Measurements from ENCODE around the gene PWP2. TPM values are rescaled to one million over a fixed set of nuclear protein-coding genes. Genes with fewer than 3 reads are reported as not detected.
"Not testable (repeated sequence)": the region's sequence is repeated elsewhere in the genome, so short reads cannot be mapped to it uniquely, and the experiment has no call there.

PWP2 gene
- total RNA-seq, 1 donor from 2014 or later: 2.5 TPM

DNA sequence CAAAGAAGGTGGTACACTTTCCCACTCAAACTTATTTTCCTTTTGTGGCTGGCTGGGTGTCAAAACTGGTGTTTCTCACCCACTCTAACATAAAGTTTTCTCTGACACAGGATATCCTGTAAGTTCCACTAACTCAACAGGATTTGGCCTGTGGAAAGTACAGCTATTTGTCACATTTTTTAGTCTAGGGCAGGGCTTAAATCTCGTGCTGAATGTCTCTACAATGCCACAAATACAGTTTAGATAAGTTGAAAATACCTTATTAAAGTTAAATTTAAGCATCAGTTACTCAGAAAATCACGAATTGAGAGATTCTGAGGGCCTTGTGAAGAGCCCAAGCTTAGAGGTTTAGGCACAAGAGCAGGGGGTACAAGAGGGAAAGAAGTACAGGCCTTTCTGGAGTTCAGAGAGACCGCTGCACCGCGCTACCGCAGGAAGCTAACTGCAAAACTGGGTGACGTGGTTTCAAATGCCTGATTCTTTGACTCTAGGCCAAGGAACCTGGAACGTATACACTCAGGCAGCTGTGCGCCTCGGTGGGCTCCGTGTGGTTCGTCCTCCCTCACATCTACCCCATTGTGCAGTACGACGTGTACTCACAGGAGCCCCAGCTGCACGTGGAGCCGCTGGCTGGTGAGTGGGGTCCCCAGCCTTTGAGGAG, 23.4 kb upstream of the PWP2 start:
- no peak for ATAC-seq

DNA sequence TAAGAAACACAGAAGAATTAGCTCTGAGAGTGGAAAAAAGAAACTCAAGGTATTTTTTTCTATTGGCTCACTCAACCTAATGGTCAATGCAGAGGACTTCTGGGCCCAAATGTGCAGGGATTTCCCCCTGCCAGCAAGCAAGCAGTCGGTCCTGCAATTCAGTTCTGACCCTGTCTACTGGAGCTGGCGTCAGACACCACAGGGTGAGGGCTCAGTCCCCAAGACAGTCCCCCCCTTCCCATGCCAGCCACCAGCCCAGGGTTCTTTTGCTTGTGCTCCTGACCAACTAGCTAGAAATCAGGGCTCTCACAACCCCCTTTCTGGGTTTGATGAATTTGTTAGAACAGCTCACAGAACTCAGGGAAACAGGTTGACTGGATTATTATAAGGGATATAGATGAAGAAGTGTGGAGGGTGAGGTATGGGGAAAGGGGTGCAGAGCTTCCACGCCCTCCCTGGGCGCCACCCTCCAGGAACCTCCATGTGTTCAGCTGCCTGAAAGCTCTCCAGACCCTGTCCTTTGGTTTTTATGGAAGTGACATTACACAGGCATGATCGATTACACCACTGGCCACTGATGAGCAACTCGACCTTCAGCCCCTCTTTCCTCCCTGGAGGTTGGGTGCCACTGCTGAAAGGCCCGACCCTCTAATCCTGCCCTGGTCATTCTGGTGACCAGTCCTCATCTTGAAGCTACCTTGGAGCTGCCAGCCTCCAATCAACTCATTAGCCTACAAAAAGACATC, 22.5 kb upstream of the PWP2 start:
- ATAC-seq: no peak

DNA sequence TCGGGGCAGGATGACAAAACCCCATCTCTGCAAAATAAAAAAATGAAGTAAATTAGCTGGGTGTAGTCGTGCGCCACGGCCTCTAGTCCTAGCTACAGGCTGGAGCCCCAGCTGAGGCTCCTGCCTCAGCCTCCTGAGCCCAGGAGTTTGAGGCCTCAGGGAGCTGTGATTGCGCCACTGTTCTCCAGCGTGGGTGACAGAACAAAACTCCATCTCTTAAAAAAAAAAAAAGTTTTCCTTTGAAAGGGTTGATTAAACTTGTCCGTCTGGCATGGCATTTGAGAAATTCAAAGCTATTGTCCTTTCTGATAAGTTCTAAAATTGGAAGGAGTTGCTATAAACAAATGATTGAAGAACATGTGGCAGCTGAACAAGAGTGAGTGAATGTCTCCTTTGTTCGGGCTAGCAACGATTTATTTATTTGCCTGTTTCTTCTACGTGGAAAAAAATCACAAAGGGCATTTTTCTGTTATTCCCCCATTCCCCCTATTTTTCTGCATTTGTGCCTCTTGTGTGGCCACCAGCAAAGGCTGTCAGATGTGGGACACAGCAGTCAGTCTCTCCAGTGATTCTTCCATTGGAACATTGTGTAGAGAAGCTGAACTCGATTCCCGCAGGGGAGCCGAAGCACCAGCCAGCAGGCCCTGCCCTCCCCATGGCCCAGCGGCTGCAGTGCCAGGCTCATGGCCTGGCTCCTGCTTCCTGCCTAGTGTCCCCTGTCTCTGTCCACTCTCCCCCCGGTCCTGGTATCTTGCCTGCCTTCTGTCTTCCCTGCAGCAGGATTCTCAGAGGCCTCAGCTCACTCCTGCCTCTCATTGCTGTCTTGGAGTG, 21.5 kb upstream of the PWP2 start:
- ATAC-seq: no peak

DNA sequence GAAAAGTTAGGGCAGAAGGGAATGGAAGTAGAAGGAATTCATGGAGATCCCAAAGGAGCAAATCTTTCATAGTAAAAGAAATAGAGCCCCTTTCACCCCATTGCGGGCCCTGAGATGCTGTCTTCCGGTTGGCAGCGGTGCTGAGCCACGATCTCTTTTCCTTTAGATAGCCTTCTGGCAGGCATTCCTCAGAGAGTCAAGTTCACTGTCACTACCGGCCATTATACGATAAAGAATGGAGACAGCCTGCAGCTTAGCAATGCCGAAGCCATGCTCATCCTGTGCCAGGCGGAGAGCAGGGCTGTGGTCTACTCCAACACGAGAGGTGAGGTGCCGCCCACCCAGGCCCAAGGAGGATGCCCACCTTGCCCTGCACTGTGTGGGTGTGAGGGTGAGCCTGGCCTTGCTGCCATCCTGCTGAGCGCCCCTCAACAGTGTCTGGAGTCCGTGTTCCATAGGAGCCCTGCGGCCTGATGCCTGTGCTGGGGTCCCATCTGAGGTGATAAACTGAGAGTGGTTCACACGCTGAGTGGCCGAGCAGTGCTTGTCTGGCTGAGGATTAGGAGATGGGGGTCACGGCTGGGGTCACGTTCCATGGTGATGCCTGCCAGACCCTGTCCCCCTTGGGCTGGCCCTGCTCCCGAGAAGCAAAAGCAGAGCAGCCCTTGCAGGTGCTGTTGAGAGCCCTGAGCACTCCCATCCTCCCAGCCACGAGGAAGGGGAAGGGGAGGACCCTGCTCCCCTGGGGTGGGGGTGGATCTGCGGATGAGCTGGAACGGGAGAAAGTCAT, 20.4 kb upstream of the PWP2 start:
- peak; percentile 14 for ATAC-seq

DNA sequence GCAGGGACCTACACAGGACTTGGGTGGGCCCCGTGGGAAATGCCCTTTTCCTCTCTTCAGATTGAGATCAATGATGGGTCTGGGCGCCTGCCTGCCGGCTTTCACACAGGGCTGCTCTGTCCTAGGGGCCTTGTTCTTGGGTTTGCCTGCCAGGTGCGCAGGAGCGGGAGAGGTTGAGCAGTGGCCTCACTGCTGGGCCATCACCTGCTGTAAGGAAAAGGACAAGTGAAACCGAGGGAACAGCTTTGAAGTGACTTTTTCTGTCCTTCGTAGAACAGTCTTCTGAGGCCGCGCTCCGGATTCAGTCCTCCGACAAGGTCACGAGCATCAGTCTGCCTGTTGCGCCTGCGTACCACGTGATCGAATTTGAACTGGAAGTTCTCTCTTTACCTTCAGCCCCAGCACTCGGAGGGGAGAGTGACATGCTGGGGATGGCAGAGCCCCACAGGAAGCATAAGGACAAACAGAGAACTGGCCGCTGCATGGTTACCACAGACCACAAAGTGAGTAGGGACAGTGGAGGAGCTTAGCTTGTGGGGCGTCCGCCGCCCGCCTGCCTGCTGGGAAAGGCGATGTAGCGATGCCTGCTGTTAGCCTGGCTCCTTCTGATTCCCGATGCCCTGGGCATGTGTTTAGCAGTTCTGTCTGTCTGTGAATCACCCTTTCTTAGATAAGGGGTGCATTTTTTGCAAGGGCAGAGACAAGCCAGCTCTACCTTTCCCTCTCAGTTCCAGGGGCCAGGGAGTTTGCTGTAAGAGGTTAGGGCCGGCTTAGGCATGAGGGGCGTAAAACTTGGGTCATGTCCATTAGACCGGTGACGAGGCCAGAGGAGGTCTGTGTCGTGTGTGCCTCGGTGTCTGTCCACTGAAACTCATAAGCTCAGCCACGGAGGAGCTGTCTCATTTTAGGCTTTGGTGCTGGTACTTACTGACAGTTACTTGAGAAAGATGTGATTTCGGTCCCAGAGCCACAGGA, 19.5 kb upstream of the PWP2 start:
- ATAC-seq: no peak

DNA sequence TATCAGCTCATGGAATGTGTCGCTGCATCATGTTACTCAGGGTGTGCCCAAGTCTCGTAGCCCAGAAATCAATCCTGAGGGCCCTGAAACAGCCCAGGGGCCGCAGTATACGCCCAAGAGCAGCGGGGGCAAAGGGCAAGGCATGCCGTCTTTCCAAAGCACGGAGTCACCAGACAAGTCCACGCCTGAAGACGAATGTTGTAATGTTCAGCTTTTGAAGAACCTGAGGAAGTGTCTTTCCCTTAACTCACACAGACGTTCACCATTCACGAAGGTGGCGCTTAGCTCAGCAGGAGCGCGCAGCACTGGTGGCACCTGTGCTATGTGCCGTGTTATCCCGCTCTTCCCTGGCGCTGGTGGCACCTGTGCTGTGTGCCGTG, 18.8 kb upstream of the PWP2 start:
- ATAC-seq: no peak

DNA sequence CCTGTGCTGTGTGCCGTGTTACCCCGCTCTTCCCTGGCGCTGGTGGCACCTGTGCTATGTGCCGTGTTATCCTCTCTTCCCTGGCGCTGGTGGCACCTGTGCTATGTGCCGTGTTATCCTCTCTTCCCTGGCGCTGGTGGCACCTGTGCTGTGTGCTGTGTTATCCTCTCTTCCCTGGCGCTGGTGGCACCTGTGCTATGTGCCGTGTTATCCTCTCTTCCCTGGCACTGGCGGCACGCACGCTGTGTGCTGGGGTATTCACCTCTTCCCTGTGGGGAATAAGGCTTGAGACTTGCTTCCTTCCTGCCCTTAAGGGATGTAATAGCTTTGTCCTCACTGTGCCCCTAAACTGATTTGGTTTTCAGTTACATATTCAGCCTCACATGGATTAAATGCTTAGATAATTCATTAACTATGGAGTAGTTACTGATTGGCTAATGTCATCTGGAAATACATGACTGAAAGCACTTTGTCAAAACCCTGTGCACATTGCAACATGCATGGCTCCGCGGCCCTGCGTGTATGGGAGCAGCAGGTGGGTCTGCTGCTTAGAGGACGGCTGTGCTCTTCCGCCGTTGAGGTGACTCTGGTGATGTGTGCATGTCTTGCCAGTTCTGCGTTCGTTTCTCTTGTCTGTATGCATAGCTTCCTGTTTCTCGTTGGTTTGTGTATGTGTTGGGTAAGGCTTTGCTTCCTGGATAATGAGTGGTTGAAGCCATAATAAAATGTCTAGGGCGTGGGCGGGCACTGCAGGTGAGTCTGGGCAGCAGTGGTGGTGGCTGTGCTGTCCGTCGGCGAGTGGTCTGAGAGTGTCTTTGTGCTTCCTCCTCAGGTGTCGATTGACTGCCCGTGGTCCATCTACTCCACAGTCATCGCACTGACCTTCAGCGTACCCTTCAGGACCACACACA, 17.9 kb upstream of the PWP2 start:
- peak; percentile 10 for ATAC-seq

DNA sequence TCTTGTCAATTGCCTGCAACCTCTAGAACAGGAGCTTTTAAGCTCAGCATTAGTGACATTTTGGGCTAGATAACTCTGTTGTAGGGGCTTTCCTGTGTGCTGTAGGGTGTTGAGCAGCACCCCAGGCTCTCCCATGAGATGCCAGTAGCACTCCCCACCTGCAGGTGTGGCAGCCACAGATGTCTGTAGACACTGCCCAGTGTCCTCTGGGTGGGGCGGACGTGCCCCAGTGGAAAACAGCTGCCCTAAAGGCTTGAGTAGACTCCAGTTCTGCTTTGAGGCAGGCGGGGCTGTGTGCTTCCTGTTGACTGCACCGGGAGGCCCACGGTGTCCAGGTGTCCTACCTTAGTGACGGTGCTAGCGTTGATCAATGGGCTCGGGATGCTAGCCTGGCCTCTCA, 16.9 kb upstream of the PWP2 start:
- ATAC-seq: peak; percentile 47

DNA sequence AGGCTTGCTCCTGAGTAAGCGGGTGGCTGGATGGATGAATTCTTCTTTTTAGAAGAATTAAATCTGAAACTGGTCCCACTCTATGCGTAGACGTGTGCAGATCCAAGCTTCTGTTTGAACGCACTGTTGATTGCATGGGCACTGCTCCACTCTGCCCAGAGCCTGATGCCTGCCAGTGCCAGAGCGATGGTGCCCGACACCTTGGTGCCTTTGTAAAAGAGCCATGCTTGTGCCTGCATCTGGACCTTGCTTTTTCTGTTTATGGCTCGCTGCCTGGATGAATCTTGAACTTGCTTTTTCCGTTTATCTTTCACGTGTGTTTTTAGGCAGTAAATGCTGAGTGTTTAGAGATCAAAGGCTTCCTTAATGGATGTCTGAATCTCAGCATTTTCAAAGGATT, 15.0 kb upstream of the PWP2 start:
- ATAC-seq: no peak

DNA sequence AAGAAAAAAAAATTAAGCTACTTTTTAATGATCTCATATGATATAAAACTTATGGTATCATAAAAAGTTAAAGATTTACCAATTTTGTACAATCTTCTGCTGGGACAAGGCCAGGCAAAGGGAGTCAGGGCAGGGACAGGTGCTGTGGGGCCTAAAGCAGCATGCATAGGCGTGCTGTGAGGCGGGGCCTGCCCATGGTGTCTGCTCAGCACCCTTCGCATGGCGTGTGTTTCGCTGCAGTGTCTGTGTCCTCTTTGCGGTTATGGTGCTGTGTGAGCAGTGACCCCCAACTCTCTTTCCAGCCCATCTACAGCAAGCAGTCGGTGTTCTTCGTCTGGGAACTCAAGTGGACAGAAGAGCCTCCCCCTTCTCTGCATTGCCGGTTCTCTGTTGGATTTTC, 13.4 kb upstream of the PWP2 start:
- no peak for ATAC-seq

DNA sequence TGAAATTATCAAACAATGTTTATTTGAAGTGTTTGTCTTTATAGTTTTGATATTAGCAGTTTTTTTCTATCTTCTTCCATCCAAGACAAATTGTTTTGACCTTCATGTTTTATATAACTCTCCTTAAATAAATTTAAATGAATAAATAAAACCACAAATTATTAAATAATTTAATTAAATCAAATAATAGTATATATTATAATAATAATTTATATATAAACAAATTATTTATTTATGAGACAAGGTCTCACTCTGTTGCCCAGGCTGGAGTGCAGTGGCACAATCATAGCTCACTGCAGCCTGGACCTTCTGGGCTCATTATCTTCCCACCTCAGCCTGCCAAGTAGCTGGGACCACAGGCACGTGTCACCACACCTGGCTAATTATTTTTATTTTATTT, 12.4 kb upstream of the PWP2 start:
- no peak for ATAC-seq

DNA sequence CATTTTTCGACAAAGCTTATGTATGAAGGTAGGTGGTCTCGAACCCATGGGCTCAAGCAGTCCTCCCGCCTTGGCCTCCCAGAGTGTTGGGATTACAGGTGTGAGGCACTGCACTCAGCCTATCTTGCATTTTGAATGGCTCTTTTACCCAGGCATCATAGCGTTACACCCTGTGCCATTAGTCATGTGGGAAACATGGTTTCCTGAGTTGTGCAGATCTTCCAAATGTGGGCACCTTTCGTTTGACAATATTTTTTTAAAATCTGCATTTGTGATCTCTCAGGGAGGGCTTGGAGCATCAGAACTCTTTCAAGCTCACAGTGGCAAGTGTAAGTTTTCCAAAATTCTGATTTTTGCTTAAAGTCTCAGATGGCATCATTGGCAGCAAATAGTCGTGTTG, 8.7 kb upstream of the PWP2 start:
- not testable (repeated sequence) for ATAC-seq

DNA sequence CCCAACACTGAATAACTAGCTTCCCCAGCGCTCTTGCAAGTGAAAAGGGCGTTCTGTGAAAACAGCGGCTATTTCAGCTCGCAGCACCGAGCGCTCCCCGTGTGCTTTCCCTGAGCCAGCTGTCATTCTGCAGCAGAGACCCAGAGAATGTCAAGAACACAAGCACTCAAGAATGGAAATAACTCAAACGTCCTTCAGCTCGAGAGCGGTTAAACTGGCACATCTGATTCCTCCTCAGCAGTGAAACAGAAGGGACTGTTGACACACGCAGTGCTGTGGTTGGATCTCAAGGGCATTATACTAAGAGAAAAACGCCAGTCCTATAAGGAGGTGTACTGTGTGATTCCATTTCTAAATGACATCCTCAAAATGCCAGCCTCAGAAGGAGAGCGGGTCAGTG, 8.2 kb upstream of the PWP2 start:
- ATAC-seq: not testable (repeated sequence)

DNA sequence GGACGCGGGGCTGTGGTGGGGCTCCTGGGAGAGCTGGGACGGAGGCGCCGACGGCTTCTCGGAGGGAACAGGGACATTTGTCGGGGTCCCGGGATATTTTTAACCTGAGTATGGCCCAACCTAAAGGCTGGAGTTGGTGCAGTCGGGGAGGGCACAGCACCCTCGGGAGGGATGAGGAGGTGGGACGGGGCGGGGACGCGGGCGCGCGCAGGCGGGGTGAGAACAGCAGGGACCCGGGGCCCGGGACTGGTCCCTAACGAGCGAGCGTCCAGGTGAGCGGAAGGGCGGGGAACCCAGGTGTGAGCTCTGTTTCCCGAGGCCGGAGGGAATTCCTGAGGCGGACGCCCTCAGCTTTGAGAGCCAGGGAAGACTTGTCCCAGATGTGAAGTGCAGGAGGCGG, 390 bp downstream of the PWP2 start:
- ATAC-seq: peak; percentile 74

DNA sequence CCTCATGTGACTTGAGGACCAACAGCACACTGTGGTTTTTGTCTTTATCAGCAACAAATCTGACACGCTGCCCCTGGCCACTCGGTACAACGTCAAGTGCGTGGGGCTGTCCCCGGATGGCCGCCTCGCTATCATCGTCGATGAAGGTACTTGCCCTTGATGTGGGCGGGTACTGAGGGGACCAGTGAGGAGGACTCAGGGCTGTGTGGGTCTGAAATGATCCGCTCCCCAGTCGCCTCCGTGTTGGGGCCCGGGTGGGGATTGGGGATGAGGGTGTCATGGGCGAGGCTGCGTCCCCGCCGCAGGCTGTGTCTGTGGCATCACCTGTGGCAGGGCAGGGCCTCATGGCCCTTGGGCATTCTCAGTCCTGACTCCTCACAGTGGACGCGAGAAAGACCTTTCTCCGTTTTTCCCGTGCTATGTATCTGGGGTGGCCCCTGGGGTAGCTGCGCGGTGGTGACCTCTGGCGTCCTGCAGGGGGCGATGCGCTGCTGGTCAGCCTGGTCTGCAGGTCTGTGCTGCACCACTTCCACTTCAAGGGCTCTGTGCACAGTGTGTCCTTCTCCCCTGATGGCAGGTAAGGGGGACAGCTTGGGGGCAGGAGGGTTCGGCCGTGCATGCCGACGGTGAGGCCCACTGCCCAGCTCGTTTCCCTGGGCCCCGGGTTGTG, 6.6 kb downstream of the PWP2 start:
- ATAC-seq: not testable (repeated sequence)

DNA sequence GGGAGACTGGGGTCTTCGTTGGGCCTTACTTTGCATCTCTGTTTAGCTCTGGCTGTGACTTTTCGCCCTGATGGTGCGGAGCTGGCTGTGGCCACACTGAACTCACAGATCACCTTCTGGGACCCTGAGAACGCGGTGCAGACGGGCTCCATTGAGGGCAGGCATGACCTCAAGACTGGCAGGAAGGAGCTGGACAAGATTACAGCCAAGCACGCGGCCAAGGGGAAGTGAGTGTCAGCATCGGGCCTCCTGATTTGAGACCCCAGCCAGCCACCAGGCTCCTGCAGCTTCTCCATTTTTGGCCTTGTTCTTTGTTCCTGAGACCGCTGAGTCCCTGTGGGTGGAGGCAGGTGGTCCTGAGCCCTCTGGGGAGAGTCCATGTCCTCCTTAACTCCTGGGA, 14.9 kb downstream of the PWP2 start:
- not testable (repeated sequence) for ATAC-seq

DNA sequence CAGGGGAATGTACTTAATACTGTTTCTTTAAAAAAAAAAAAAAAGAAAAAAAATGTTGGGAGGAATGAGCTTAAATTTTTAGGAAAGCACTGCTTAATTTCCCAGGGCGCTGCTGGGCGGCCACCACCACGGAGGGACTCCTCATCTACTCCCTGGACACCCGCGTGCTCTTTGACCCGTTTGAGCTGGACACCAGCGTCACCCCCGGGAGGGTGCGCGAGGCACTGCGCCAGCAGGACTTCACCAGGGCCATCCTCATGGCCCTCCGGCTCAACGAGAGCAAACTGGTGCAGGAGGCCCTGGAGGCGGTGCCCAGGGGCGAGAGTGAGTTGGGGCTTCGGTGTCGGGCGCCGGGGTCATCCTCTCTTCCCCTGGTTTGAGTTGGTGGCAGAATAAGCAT, 20.6 kb downstream of the PWP2 start:
- ATAC-seq: not testable (repeated sequence)

DNA sequence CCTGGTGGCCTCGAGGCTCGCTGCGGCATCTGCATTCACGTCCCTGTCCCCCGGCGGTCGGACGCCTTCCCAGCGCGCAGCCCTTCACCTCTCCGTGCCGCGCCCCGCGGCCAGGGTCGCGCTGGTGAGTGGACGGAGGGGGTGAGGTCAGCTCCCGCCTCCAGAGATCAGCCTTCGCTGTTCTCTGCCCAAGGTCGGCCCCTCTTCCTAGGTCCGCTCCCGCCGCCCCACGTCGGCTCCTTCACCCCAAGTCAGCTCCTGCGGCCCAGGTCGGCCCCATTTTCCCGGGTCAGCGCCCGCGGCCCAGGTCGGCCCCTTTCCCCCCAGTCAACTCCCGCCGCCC, 26.5 kb downstream of the PWP2 start:
- ATAC-seq: peak; percentile 20

DNA sequence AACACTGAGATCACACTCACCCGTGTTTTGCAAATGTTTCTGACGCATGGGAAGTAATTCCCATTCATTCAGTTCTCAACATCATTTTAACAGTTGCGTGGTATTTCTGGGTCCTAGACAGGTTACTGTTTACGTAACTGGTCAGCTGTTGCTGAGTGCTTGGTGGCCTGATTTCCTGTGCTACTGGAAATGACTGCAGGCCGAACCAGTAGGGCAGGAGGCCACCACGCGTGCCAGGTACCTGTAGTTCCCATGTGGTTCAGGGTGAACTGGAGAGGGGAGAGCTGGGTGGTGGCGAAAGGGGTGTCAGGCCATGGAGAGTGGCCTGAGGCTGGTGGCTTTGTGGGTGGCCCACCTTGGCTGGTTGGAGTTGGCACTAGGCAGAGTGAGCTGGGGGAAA, 27.5 kb downstream of the PWP2 start:
- ATAC-seq: peak; percentile 29

DNA sequence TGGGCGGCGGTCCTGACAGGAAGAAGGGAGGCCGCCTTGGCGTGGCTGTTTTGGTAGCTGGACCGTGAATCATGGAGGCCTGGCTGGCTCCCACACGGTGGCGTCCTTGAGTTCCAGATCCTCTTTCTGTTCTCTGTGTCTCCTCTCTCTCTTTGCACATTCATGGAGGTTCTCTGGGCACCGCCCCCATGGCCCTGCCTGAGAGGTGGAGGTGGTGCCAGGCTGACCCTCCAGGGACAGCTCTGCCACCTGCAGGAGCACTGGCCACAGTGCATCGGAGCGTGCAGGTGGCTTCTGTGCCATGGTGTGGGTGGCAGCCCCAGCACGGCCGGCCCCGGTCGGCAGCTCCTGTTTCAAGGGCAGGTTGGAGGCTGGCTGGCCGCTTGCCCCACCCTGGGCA, 30.8 kb downstream of the PWP2 start:
- peak; percentile 70 for ATAC-seq
